Sciatic nerve (tissue), 2 donors: ENCODE data around the gene PI16. TPM values are rescaled to one million over a fixed set of nuclear protein-coding genes. Genes with fewer than 3 reads are reported as not detected.

Experiments used
- ATAC-seq: fragments of 200-7000 bp; cut with Tn5 transposase; one replicate; pipeline ENCODE4 v1.9.1; 2020; ENCODE audit warnings: mild to moderate bottlenecking, moderate library complexity
- DNase-seq: peaks from one replicate; pipeline ENCODE4 v3.0.0-alpha.2; 2020; ENCODE audit warnings: low spot score
- intact Hi-C: fragments of 100-400 bp; cut with DNase I; formaldehyde crosslinking; loops from one replicate; pipeline ENCODE4 v1.14.2; 2022
- total RNA-seq: library from RNA; stranded (reverse); fragmentation: NEBNext Ultra II Directional; extraction: Animal tissue kit (Norgen Biotek cat#: 25700); gene quantifications from one replicate; pipeline ENCODE4 v1.2.1, GENCODE V29; 2021
- donor health status: DM: no; HTN: no; CAD: no.
- donor health status: DM: no; HTN: no; CAD: no.

PI16 gene
- total RNA-seq, 1 donor from 2014 or later = 91.7 TPM

DNA sequence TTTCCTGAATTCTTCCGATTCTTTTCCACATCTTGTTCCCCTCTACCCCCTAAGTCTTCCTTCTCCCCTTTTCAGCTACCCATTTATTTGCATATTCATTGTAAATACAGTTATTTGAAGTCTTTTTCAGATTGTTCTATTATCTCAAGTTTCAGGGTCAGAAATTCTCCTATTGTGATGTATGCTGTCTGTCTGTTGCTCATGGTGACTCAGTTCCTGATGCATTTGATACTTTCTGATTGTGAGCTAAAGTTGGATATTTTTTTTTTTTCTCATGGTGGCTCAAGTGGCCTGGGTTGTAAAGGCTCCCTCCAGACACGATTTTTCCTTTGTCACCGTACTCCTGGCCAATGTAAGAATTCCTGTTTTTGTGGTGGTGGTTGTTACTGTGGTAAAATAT is 4.9 kb upstream of the PI16 start:
- no peak for DNase-seq
- ATAC-seq = no peak
- intact Hi-C loops = no loop called here

DNA sequence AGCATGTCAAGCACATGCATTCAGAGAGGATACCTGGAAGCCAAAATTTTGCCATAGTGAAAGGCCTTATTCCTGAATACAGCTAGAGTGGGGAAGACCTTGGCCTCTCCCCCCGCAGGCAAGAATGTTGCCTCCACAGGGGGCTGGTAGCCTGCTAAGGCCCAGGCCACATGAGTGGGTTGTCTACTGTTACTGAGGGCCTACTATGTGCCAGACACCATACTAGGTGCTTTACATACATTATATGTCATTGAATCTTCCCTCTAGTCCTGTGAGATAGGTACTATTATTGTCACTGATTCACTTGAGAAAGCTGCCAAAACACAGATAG is 642 bp upstream of the PI16 start:
- peak; percentile 18 for DNase-seq
- intact Hi-C loops = no loop called here
- ATAC-seq = no peak

DNA sequence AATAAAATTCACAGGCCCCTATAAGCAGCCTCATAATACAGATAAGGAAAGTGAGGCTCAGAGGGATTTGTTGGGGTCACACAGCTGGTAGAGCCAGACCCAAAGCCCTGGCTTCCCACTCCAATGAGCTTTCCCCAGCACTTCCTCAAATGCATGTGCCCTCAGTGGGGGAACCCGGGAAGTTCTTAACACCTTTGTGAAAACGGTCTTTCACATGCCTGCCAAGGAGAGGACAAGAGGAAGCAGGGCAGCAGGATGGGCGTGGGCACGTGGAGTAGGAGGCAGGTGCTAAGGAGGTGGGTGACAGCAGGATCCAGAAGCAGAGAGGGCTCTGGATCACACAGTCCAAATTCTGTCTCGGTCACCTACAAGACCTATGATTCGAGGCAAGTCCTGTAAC is 598 bp downstream of the PI16 start:
- peak; percentile 8 for ATAC-seq
- DNase-seq = peak; percentile 47
- intact Hi-C loops = no loop called here

DNA sequence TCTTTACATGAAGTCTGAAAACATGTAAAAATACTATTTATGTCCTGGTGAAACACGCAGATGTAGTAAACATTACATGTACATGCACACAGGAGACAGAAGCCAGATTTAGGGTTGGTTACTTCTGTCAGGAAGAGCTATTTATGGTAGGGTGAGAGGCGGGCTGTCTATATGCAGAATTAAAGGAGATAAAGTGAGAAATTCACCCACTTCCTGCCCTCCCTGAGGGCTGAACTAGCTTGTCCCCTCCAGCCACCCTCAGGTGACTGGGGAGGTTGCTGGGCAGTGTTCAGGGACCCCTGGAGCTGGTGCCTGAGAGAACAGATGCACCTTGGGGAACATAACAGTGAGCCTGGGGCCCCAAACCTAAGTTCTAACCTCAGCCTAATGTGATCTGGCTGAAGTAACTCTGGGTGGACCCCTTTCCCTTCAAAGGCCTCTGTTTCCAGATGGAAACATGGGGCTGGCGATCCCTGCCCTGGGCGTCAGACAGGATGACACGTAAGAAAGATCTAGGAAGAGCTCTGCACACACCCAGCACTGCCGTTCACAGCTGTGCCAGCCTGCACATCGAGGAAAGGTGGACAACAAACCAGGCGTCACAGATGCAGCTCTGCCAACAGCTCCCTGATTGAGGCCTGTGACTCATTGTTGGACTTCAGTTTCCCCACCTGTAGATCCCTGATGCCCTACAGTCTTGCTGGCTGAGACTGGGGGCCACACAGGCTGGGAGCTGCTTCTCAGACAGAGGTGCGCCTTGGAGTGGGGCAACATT is 1.3 kb downstream of the PI16 start:
- DNase-seq (peak; percentile 53), ATAC-seq (peak; percentile 30)
- intact Hi-C loops = no loop called here

DNA sequence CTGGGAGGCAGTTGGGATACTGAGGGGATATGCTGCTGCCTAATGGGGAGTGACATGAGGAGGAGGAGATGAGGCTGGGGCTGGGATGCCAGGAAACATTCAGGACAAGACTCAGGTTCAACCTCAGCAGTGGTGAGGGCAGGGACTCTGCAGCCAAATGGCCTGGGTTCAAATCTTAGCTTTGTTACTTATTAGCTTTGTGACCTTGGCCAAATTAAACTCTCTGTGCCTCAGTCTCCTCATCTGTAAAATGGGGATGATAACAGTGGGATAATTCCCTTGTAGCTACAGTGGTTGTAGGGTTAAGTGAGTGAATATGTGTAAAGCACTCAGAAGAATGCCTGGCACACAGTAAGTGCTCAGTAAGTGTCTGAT is 1.9 kb downstream of the PI16 start:
- DNase-seq = peak; percentile 13
- intact Hi-C loops = no loop called here
- ATAC-seq = no peak

DNA sequence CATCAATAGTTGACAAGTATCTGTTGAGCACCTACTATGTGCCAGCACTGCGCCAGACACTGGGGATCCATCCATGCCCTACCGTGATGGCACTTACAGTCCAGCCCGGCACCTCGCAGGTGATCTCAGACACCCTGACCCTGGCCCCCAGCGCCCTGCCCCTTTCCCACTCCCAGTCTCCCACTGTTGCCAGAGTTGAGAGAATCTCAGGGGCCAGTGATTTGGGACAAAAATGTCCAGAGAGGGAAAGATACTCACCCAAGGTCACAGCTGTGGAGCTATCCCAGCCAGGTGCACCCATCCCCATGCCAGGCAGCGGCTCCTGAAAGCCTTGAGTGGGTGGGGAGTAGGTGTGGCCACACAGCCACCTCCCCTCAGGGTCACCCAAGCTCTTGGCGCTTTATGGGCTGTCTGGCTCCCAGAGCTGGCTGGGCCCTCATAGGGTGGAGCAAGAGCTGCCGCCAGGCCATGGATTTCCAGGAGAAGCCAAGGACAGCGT is 3.3 kb downstream of the PI16 start:
- ATAC-seq (peak; percentile 50), DNase-seq (peak; percentile 60)
- intact Hi-C loops = no loop called here

DNA sequence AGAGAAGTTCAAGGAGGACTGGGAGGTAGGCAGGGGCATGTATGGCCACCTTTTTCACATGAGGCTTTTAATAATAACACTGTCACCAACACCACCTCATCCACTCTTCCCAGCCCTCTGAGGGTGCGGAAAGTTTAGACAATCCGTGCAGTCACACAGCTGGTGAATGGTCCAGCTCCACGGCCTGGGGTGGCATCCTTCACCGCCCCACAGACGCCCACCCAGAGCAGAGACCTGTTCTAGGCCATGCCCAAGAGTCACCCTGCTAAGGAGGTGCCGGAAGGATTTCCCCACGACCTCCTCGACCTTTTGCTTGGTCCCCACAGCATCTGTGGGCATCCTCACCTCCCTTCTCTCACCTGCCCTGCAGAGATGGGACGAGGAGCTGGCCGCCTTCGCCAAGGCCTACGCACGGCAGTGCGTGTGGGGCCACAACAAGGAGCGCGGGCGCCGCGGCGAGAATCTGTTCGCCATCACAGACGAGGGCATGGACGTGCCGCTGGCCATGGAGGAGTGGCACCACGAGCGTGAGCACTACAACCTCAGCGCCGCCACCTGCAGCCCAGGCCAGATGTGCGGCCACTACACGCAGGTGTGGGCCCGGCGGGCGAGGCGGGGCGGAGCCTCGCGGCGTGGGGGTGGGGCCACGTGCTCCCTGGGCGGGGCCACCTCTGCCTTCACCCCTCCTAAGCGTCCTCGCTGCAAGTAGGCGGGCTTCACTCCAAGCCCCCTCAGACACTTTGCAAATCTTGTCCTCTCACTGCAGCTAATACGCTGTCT is 4.4 kb downstream of the PI16 start:
- intact Hi-C loops = no loop called here
- peak; percentile 58 for DNase-seq
- ATAC-seq = no peak

DNA sequence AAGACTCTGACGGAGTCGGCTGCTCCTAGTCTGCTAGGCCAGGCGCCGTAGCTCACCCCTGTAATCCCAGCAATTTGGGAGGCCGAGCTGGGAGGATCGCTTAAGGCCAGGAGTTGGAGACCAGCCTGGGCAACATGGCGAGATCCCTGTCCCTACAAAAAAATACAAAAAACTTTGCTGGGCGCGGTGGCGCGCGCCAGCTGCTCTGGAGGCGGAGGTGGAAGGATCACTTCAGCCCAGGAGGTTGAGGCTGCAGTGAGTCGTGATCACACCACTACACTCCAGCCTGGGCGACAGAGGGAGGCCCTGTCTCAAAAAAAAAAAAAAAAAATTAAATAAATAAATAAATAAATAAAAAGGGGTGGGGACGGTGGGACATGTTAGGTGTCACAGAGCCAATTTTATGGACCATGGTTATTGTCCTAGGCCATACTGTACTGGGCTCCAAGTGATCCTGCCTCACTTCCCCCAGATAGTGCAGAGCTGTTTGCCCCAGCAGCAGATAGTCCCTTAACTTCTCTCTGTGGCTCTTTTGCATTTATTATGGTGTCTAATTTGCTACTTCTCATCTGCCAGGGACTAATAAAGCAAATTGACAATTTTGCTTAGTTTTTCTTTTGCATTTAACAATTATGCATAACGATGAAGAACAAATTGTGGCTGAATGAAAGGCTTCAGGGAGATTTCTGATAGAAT is 5.2 kb downstream of the PI16 start:
- intact Hi-C loops = no loop called here
- no peak for DNase-seq
- no peak for ATAC-seq

DNA sequence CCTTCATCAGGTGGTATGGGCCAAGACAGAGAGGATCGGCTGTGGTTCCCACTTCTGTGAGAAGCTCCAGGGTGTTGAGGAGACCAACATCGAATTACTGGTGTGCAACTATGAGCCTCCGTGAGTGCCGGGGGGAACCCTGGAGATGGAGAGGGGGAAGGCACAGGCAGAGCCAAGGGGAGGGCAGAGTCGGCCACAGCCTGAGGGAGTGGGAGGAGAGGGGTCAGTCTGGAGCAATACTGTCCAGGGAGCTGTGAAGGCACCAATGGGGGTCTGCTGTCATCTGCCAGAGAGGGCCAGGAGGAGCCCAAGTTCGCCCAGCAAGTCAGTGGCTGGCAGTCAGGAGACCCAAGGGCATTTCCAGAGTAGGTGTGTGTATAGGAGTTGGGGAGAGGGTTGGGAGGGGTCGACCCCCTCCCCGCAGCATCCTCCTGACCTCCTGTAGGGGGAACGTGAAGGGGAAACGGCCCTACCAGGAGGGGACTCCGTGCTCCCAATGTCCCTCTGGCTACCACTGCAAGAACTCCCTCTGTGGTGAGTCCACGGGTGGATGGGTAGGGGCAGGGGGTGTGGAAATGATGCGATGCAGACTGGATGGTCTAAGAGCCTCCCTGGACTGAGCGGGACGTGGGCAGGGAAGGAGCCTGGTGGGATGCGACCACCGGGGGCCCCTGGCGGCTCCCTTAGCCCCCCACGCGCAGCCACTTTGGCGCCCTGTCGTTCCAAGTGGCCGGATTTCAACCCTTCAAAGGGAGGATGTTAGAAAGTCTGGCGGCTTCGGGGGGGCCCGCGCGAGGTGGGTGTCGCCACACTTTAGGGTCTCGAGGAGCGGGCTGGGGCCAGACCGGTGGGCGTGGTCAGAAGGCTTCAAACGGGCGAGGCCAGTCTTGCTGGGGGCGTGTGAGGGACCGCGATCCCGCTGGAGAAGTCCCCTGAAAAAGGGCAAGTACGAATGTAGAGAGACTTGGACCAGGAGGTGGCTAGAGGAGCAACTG is 7.2 kb downstream of the PI16 start:
- intact Hi-C loops = no loop called here
- DNase-seq = peak; percentile 63
- ATAC-seq = no peak

DNA sequence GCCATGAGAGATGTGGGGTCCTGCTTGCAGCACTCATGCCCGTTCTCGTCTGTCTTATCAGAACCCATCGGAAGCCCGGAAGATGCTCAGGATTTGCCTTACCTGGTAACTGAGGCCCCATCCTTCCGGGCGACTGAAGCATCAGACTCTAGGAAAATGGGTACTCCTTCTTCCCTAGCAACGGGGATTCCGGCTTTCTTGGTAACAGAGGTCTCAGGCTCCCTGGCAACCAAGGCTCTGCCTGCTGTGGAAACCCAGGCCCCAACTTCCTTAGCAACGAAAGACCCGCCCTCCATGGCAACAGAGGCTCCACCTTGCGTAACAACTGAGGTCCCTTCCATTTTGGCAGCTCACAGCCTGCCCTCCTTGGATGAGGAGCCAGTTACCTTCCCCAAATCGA is 8.3 kb downstream of the PI16 start:
- intact Hi-C loops = no loop called here
- peak; percentile 66 for ATAC-seq
- DNase-seq = peak; percentile 85

DNA sequence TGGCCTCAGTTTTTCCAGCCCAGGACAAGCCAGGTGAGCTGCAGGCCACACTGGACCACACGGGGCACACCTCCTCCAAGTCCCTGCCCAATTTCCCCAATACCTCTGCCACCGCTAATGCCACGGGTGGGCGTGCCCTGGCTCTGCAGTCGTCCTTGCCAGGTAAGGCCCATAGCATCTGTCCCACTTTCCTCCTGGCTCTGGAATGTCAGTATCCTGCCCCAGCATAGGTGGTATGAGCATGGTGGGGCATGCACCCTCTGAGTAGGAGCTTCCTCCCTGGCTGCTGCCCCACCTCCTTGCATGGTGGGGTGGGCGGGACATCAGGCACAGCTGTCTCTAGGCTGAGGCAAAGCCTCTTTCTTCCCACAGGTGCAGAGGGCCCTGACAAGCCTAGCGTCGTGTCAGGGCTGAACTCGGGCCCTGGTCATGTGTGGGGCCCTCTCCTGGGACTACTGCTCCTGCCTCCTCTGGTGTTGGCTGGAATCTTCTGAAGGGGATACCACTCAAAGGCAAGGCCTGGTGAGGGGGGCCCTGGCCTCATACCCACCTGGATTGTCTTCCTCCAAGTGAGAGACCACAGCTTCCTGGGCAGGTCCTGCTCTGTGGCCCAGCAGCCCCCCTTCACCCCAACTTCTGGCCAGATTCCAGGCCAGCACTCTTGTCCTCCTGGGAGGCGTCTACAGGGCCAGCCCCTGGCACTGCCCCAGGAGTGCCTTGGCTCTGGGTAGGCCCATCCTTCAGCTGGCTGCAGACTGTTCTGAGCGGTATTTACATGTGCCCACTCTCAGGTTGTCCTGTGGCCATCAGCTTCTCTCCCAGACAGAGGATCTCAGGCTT is 9.1 kb downstream of the PI16 start:
- DNase-seq (peak; percentile 58), ATAC-seq (peak; percentile 21)
- intact Hi-C loops = no loop called here

DNA sequence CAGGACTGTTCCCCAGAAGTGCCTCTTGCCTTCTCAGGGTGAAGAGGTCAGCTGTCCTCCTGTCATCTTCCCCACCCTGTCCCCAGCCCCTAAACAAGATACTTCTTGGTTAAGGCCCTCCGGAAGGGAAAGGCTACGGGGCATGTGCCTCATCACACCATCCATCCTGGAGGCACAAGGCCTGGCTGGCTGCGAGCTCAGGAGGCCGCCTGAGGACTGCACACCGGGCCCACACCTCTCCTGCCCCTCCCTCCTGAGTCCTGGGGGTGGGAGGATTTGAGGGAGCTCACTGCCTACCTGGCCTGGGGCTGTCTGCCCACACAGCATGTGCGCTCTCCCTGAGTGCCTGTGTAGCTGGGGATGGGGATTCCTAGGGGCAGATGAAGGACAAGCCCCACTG is 9.8 kb downstream of the PI16 start:
- intact Hi-C loops = no loop called here
- ATAC-seq (no peak), DNase-seq (peak; percentile 28)

DNA sequence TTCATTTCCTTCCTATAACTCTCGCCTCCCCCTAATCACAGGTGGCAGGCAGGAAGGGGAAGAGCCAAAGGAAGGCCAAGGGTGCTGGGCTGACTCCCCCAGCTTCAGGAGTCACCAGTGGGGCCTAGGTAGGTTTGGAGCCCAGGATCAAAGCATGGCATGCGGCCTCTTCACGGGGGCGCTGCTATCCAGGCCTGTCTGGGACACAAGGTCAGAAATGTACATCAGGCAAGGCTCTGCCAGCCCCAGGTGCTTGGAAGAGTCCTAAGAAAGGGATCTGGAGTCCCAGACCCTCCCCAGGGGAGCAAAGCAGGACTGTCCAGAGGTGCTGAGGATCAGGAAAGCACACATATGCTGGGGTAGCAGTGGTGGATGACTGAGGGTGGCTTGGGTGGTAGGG is 10.4 kb downstream of the PI16 start:
- ATAC-seq (no peak), DNase-seq (peak; percentile 45)
- intact Hi-C loops = no loop called here

DNA sequence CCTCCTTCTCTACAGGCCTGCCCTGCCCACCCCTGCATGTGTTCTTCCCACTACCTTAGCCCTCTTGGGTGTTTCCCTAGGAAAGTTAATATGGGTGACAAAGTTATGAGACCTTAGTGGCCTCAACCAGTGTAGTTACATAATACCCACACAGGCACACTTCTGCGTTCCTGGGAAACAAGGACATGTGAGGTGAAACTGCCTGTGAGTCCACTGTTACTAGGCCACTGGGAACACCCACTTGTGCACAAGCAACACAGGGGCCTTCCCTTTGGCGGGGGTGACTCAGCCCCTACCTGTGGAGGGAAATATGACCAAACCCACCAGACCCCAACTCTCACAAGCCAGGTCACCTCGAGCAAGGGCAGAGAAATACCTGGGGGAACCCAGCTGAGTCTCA is 12.8 kb downstream of the PI16 start:
- DNase-seq (no peak), ATAC-seq (no peak)
- intact Hi-C loops = no loop called here

DNA sequence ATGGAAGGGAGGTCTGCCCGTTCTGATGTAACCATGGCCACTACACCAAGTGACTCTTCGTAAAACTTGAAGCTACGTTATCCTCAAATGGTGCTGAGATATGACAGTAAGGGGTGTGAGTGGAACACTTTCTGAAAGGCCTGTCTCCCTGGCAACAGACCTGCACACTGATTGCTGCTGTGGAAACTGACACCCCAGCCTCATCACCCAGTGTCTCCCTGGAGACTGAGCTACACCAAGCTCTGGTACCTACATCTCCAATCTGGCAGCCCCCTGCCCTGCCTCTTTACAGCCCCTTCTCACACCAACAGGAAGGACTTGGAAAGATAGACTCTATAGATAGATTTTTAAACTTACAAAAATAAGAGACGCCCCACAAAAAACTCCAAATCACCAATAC is 13.2 kb downstream of the PI16 start:
- no peak for DNase-seq
- intact Hi-C loops = no loop called here
- no peak for ATAC-seq

DNA sequence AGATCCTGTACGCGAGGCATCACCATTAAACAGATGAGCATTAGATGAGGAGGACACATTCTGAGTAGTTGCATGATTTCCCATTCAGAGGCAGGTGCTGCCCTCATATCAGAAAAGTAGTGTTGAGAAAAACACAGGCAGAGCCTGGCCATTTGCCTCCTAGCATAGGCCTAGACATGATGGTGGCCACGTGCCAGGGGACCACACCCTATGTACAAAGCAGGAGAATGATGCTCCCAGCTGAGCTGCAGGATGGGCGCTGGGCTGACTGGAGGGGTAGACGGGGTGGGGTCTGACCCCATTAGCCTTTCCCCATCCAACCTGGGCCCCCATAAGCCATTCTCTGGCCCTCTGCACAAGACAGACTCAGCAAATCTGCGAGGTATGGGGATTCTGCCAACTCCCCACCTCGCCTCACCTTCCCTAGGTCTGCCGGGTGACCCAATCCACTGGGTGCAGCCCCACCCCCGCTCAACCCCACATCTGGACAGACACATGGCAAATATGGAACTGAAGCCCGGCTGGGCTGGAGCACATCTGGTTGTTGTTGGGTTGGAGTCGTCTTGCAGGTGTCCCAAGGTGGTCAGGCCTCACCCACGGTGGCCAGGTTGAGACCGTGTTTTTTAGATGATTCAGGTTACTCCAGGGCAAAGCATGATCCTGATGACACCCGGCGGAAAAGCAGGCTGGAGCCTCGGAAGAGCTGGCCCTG is 13.9 kb downstream of the PI16 start:
- intact Hi-C loops = no loop called here
- ATAC-seq = peak; percentile 40
- no peak for DNase-seq

DNA sequence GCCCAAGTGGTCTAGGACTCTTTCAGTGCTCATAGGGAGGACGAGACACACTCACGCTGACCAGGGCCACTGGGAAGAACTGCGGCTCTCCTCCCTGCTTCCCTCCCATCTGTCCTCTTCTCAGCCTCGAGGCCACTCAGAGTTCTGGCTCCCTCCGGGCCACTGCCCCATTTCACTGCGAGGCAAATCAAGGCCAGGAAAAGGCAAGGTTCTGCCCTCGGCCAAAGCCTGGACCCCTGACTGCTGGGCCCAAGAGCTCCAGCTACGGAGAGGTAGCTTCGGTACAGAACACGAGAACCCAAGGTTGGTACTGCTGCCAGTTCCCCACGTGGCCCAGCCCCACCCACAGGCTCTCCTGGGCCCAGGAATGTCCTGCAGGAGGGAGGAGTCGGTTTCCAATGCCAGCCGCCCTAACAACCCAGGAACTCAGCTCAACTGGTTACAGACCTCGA is 14.7 kb downstream of the PI16 start:
- intact Hi-C loops = no loop called here
- no peak for DNase-seq

More for the DNA sequence above, 14.7 kb downstream of the PI16 start:
- peak; percentile 44 for ATAC-seq
